GM19452 (cell line): Measurements from ENCODE around the gene LGR4.

ENCODE experiments used
- ATAC-seq: cut with Tn5 transposase; IDR thresholded peaks from one replicate; pipeline ENCODE4 v1.9.1; 2021; ENCODE audit not compliant: unreplicated experiment

LGR4 gene

GRCh38 chr11:27485930-27486773 lies 13.6 kb upstream of the LGR4 start:
- ATAC-seq: peak; percentile 54

- ATAC-seq: no peak
Measured at GRCh38 chr11:27482793-27483192, 10.2 kb upstream of the LGR4 start.

- ATAC-seq: no peak
Measured at GRCh38 chr11:27481992-27482391, 9.4 kb upstream of the LGR4 start.

GRCh38 chr11:27477831-27478230 lies 5.2 kb upstream of the LGR4 start:
- no peak for ATAC-seq

- no peak for ATAC-seq
Measured at GRCh38 chr11:27477243-27477642, 4.7 kb upstream of the LGR4 start.

- no peak for ATAC-seq
Measured at GRCh38 chr11:27475622-27476021, 3.0 kb upstream of the LGR4 start.

- ATAC-seq: no peak
Measured at GRCh38 chr11:27473017-27473406, 422 bp upstream of the LGR4 start.

- ATAC-seq: peak; percentile 42
Measured at GRCh38 chr11:27471589-27472397, 797 bp downstream of the LGR4 start.

GRCh38 chr11:27470826-27471588 lies 1.6 kb downstream of the LGR4 start:
- no peak for ATAC-seq

GRCh38 chr11:27470166-27470565 lies 2.4 kb downstream of the LGR4 start:
- no peak for ATAC-seq

GRCh38 chr11:27468995-27469695 lies 3.4 kb downstream of the LGR4 start:
- no peak for ATAC-seq

GRCh38 chr11:27468209-27468994 lies 4.2 kb downstream of the LGR4 start:
- no peak for ATAC-seq

GRCh38 chr11:27467181-27467913 lies 5.2 kb downstream of the LGR4 start:
- ATAC-seq: no peak

GRCh38 chr11:27466363-27466762 lies 6.2 kb downstream of the LGR4 start:
- no peak for ATAC-seq

- no peak for ATAC-seq
Measured at GRCh38 chr11:27465629-27466028, 7.0 kb downstream of the LGR4 start.

- ATAC-seq: no peak
Measured at GRCh38 chr11:27464909-27465308, 7.7 kb downstream of the LGR4 start.

- ATAC-seq: no peak
Measured at GRCh38 chr11:27464289-27464696, 8.3 kb downstream of the LGR4 start.

GRCh38 chr11:27462543-27462942 lies 10.0 kb downstream of the LGR4 start:
- ATAC-seq: no peak
